Neural crest cell (in vitro differentiated cells): Measurements from ENCODE around the gene PRCC. TPM values are rescaled to one million over a fixed set of nuclear protein-coding genes. Genes with fewer than 3 reads are reported as not detected.

ENCODE experiments used
- DNase-seq: peaks from one replicate; pipeline ENCODE4 v3.0.0; 2021; ENCODE audit warnings: low read depth, mixed read lengths, low spot score
- H3K27ac Mint-ChIP-seq: one replicate; pipeline ENCODE4 v1.8.0; 2021; ENCODE audit warnings: mild to moderate bottlenecking, mixed read lengths; ENCODE audit not compliant: unreplicated experiment
- H3K27me3 Mint-ChIP-seq: 2 replicates; pipeline ENCODE4 v1.8.0; 2021; ENCODE audit warnings: low read depth, mild to moderate bottlenecking, mixed read lengths
- H3K36me3 Mint-ChIP-seq: 2 replicates; pipeline ENCODE4 v1.8.0; 2021; ENCODE audit warnings: low read depth, mild to moderate bottlenecking, mixed read lengths
- H3K4me1 Mint-ChIP-seq: 2 replicates; pipeline ENCODE4 v1.8.0; 2021; ENCODE audit warnings: mixed read lengths
- H3K4me3 Mint-ChIP-seq: one replicate; pipeline ENCODE4 v1.8.0; 2021; ENCODE audit warnings: mild to moderate bottlenecking, mixed read lengths
- H3K9me3 Mint-ChIP-seq: 2 replicates; pipeline ENCODE4 v1.8.0; 2021; ENCODE audit warnings: mixed read lengths
- total RNA-seq: library from RNA; stranded (reverse); gene quantifications from 2 replicates; pipeline ENCODE4 v1.2.1, GENCODE V29; 2021
- TF ChIP-seq, protein P1 (sequence below): fragments of 200-600 bp; sonication (generic); conservative IDR thresholded peaks from 2 replicates; pipeline ENCODE4 v1.5.0; 2021; ENCODE audit warnings: antibody characterized with exemption, mild to moderate bottlenecking

The PRCC gene
- total RNA-seq, 1 donor from 2014 or later, result 99.8 TPM

DNA sequence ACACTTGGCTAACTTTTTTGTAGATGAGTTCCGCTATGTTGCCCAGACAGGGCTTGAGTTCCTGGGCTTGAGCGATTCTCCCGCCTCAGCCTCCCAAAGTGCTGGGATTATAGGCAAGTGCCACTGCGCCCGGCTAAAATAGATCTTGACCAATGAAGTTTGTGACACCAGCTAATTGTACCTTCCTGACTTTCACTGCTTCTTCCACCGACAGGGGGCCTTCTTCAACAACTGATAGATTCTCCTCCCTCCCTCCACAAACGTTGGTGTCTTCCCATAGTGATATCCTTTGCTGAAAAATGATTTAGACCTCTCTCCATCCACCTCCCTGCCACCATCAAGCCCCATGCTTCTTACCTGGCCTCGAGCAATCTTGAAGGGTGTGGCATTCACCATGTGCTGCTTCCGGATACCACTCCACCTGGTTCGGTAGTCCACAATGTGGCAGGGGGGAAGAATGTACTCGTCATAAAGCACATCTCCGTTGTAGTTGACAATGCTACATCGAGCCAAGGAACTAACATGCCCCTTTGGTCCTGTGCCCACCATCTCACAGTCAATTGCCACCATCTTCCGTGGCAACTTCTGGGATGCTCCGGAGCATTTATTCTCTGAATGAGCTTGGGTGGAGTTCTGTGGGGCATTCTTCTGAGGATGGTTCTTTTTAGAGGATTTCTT lies 40.6 kb upstream of the PRCC start:
- Mint-ChIP-seq H3K27ac (no peak overlapping the region), H3K27me3 (no peaks in the 10 kb centered on the region), H3K4me3 (no peak overlapping the region), H3K4me1 (peaks cover 24% of the 10 kb centered on the region), H3K9me3 (no peaks in the 10 kb centered on the region), H3K36me3 (peaks cover 7% of the 10 kb centered on the region)
- DNase-seq, result peak; percentile 61
- TF ChIP-seq, protein P1, sequence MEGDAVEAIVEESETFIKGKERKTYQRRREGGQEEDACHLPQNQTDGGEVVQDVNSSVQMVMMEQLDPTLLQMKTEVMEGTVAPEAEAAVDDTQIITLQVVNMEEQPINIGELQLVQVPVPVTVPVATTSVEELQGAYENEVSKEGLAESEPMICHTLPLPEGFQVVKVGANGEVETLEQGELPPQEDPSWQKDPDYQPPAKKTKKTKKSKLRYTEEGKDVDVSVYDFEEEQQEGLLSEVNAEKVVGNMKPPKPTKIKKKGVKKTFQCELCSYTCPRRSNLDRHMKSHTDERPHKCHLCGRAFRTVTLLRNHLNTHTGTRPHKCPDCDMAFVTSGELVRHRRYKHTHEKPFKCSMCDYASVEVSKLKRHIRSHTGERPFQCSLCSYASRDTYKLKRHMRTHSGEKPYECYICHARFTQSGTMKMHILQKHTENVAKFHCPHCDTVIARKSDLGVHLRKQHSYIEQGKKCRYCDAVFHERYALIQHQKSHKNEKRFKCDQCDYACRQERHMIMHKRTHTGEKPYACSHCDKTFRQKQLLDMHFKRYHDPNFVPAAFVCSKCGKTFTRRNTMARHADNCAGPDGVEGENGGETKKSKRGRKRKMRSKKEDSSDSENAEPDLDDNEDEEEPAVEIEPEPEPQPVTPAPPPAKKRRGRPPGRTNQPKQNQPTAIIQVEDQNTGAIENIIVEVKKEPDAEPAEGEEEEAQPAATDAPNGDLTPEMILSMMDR, result peak; percentile 67

DNA sequence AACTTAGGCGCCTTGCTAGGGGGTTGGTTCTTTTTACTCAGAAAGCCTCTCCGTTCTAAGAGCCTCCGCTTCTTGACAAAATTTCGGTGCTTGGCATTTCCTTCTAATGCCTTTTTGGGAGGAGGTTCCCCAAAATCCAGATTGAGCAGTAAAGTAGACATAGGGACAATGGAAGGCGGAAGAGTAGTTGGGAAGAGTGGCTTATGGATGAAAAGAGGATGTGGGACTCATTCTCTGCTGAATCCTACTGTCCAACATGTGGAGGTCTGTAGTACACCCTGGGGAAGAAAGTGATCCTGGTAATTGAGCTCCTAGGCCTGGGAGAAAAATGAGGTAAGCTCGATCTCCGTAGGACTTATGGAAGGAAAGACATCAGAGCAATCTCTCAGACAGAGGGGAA lies 39.8 kb upstream of the PRCC start:
- H3K9me3 Mint-ChIP-seq, result no peaks in the 10 kb centered on the region
- H3K27me3 Mint-ChIP-seq, result no peaks in the 10 kb centered on the region
- H3K36me3 Mint-ChIP-seq, result peaks cover 7% of the 10 kb centered on the region
- peaks cover 24% of the 10 kb centered on the region for H3K4me1 Mint-ChIP-seq
- peak overlapping the region; percentile 97 for H3K27ac Mint-ChIP-seq
- TF ChIP-seq, protein P1, result no peak
- DNase-seq, result no peak
- no peak overlapping the region for H3K4me3 Mint-ChIP-seq

DNA sequence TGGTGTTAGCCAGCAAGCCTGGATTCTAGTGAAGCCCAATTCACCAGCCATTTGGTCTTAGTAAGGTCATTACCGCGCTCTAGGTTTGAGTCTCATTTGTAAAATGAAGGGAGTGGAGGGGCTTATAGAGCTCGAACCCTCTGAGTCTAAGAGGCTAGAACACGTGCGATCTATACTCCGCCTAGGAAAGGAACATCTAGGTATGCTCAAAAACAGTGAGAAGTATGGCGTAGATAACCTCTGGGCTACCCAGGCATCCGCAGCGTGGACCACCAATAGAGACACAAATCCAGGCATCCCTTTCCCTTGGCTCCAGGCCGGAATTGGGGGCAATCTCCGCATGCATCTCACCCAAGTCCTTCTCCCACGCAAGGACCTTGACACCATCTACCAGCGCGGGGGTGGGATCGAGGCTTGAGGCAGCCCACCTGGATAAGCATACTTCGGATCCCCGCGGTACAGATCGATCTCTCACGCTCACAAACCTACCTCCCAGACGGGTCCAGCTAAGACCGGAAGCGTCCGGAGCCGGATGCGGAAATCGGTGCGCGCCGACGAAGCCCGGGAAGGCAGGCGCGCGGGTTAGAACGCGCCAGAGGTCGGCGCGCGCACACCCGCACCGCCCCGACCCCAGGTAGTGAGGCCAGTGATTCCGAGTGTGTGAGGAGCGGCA lies 39.3 kb upstream of the PRCC start, which contains the start of gene METTL25B:
METTL25B (plus strand) TSS at position 544 of the 673 bp plus-strand sequence. CDS start 636 bp downstream, outside the sequence.
- Mint-ChIP-seq H3K4me1 (peaks cover 24% of the 10 kb centered on the region), H3K4me3 (no peak within 1 kb of the TSS), H3K27me3 (no peaks in the 10 kb centered on the region), H3K9me3 (no peaks in the 10 kb centered on the region), H3K36me3 (peaks cover 7% of the 10 kb centered on the region), H3K27ac (peak within 1 kb of the TSS; percentile 97)
- TF ChIP-seq, protein P1, result no peak
- DNase-seq, result peak; percentile 68

DNA sequence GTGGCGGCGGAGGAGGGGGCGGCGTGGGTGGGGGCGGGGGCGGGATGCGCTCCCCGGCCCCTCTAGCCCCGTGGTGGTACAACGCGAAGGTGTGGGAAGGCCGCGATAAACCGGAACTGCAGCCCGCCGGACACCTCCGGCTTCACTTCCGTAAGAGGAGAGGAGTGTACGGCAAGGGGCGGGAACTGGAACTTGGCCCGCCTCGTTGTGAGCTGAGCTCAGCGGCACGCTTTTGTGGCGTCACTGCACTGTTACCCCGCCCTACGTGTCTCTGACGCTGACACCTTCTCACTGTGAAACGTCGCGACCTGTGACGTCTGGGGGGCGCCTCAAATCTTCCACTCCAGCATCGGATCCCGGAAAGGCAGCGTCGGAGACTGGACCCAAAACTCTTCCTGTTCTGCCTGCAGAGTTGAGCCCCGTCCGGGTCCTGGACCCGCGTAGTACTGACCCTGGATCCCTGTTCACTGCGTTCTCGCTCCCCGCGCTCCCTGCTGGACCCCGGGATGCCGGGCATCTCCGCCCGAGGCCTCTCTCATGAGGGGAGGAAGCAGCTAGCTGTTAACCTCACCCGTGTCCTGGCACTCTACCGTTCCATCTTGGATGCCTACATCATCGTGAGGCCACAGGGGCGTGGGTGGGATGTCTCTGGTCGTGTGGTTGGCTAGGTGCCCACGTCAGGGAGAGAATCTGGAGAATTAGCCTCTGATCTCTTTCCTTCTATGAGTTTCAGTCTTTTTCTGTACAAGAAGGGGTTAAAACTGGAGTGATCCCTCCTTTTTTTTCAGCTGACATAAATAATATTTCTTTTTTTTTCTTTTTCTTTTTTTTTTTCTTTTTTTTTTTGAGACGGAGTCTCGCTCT lies 38.5 kb upstream of the PRCC start, which contains the start of gene ISG20L2:
ISG20L2 (minus strand) TSS at position 168 of the 864 bp plus-strand sequence. CDS start 1,114 bp downstream, outside the sequence.
- Mint-ChIP-seq H3K9me3 (no peaks in the 10 kb centered on the region), H3K36me3 (peaks cover under 1% of the 10 kb centered on the region), H3K27ac (peak within 1 kb of the TSS; percentile 97), H3K4me1 (peaks cover 20% of the 10 kb centered on the region), H3K27me3 (no peaks in the 10 kb centered on the region), H3K4me3 (no peak within 1 kb of the TSS)
- TF ChIP-seq, protein P1, result no peak
- DNase-seq, result peak; percentile 76

DNA sequence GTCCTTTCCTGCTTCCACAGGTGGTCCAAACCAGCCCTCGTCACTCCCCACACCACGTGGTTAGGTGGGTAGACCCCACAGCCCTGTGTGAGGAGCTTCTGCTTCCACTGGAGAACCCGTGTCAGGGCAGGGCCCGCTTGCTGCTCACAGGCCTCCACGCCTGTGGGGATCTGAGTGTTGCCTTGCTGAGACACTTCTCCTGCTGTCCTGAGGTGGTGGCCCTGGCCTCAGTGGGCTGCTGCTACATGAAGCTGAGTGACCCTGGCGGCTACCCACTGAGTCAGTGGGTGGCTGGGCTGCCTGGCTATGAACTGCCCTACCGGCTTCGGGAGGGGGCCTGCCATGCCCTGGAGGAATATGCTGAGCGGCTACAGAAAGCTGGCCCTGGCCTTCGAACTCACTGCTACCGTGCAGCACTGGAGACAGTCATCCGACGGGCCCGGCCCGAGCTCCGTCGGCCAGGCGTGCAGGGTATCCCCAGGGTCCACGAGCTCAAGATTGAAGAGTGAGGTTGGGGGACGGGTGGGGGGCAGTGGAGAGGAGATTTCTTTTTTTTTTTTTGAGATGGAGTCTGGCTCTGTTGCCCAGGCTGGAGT lies 33.2 kb upstream of the PRCC start:
- no peak overlapping the region for H3K27ac Mint-ChIP-seq
- peaks cover 18% of the 10 kb centered on the region for H3K4me1 Mint-ChIP-seq
- no peaks in the 10 kb centered on the region for H3K27me3 Mint-ChIP-seq
- no peak for DNase-seq
- no peaks in the 10 kb centered on the region for H3K9me3 Mint-ChIP-seq
- no peak overlapping the region for H3K4me3 Mint-ChIP-seq
- no peaks in the 10 kb centered on the region for H3K36me3 Mint-ChIP-seq
- TF ChIP-seq, protein P1, result no peak
